Sciatic nerve (tissue), 2 donors: ENCODE data around the gene COL25A1. TPM values are rescaled to one million over a fixed set of nuclear protein-coding genes. Genes with fewer than 3 reads are reported as not detected.

Source experiments
- ATAC-seq: fragments of 200-7000 bp; cut with Tn5 transposase; one replicate; pipeline ENCODE4 v1.9.1; 2020; ENCODE audit warnings: mild to moderate bottlenecking, moderate library complexity
- DNase-seq: peaks from one replicate; pipeline ENCODE4 v3.0.0-alpha.2; 2020; ENCODE audit warnings: low spot score
- intact Hi-C: fragments of 100-400 bp; cut with DNase I; formaldehyde crosslinking; loops from one replicate; pipeline ENCODE4 v1.14.2; 2022
- total RNA-seq: library from RNA; stranded (reverse); fragmentation: NEBNext Ultra II Directional; extraction: Animal tissue kit (Norgen Biotek cat#: 25700); gene quantifications from one replicate; pipeline ENCODE4 v1.2.1, GENCODE V29; 2021
- donor health status: DM: no; HTN: no; CAD: no.
- donor health status: DM: no; HTN: no; CAD: no.

The COL25A1 gene
- total RNA-seq, 1 donor from 2014 or later = 6.2 TPM

GRCh38 chr4:109295081-109295480, 7.4 kb downstream of the COL25A1 start:
- DNase-seq (no peak), ATAC-seq (no peak)
- intact Hi-C loops = no loop called here

GRCh38 chr4:109294468-109295020, 7.9 kb downstream of the COL25A1 start:
- ATAC-seq (no peak), DNase-seq (no peak)
- intact Hi-C loops = no loop called here

DNA sequence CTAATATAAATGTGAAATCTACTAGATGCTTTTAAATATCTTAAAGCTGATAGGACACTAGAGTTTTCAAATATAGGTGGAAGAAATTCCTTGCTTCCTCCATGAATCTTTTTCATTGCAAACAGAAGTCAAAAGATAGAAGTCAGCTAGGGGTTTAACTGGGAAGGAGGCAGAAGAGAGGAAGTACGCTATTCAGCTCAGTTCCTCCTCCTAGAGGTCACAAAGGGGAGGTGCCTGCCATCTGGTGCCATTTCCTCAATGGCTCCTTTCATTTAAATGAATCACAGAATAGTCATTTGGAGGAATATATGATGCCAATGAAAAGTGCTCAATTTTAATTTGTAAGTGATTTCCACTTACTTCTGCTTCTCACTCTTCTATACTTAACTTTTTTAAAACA, 8.5 kb downstream of the COL25A1 start:
- intact Hi-C loops = no loop called here
- ATAC-seq (no peak), DNase-seq (no peak)

GRCh38 chr4:109291707-109292238, 10.7 kb downstream of the COL25A1 start:
- intact Hi-C loops = no loop called here
- no peak for DNase-seq
- ATAC-seq = no peak

- DNase-seq = no peak
- no peak for ATAC-seq
- intact Hi-C loops = no loop called here
These were observed 11.5 kb downstream of the COL25A1 start for GRCh38 chr4:109290918-109291317.

DNA sequence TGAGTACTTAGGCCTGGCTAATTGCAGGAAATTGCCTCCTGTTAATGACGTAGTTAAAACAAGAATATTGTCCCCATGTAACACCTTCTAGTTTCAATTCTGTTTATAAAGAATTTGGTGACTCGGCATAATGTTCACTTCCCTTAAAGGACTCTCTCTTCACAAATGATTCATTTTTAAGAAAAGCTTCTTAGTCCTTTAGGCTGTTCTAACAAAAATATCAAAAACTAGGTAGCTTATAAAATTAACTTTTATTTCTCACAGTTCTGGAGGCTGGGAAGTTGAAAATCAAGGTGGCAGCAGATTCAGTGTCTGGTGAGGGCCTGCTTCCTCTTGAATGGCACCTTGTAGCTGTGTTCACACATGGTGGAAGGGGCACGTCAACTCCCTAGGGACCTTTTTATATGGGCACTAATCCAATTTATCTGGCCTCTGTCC, 23.8 kb downstream of the COL25A1 start:
- DNase-seq (no peak), ATAC-seq (no peak)
- intact Hi-C loops = no loop called here

DNA sequence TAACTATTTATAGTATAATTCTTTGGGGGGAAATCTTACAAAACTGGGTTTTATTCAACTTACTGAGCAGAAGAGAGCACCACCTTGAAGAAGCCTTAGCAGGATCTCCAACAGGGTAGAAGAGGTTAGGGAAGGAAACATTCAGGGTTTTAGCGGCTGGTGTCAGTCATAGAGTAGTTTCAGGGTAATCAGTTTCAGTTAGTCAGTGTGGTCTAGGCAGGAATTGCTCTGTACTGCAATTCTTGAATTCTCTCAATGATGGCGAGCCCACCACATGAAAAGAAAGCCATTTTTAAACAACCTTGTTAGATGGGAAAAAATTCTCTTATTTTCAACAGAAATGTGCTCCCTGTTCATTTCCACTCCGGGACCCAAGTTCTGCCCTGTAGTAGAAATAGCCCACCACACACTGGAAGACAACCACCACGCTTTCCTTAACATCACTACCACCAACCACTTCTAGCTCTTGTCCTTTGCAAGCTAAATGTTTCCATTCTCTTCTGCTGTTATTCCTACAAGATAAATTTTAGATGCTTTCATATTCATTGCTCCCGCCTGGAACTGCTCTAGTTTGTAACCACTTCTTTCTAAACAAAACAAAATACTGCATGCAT, 25.9 kb downstream of the COL25A1 start:
- ATAC-seq (no peak), DNase-seq (no peak)
- intact Hi-C loops = no loop called here

GRCh38 chr4:109275066-109275745, 27.3 kb downstream of the COL25A1 start:
- intact Hi-C loops = no loop called here
- DNase-seq (no peak), ATAC-seq (no peak)

GRCh38 chr4:109266891-109267290, 35.6 kb downstream of the COL25A1 start:
- intact Hi-C loops = no loop called here
- DNase-seq (no peak), ATAC-seq (no peak)

DNA sequence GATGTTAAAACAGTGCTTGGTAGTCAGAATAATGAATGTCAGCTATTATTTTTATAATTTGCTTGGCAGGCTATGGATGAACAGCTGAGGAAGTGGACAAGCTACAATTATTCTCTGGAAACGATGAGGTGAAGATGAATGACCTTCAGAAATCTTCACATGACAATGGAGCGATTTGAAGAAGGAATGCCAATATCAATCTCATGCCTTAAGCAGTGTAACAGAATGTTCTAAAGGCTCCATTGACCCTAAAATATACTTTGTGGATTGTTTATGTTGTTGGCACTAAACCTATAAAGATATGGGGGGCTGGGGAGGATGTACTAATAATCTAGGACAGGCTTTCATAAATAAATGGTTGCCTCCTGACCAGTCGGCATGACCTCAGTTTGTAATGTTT, 36.2 kb downstream of the COL25A1 start:
- intact Hi-C loops = no loop called here
- DNase-seq (no peak), ATAC-seq (no peak)

DNA sequence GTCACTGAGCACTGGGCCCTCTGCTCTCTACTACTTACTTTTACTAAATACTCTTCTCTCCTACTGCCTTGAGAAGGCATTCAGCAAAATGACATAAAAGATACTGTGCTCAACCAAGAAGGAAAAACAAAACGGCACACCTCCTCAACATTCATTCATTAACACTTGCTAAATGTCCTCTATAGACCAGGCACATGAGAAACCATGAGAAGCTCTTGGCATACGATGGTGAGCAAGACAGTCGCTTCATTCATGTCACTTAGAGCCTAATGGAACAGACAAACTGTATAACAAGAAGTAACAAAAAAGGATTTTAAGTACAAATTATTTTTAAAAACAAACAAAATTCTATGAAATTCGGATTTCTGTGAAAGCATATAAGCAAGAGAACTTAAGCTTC, 38.7 kb downstream of the COL25A1 start:
- no peak for ATAC-seq
- no peak for DNase-seq
- intact Hi-C loops = no loop called here

GRCh38 chr4:109256818-109257217, 45.6 kb downstream of the COL25A1 start:
- no peak for ATAC-seq
- DNase-seq = no peak
- intact Hi-C loops = no loop called here

- intact Hi-C loops = no loop called here
- ATAC-seq = no peak
- DNase-seq = no peak
These were observed 47.6 kb downstream of the COL25A1 start for GRCh38 chr4:109254845-109255244.

- ATAC-seq (no peak), DNase-seq (no peak)
- intact Hi-C loops = no loop called here
These were observed 51.1 kb downstream of the COL25A1 start for GRCh38 chr4:109251396-109251795.

GRCh38 chr4:109248322-109248900, 54.0 kb downstream of the COL25A1 start:
- ATAC-seq = no peak
- intact Hi-C loops = no loop called here

GRCh38 chr4:109243871-109244270, 58.6 kb downstream of the COL25A1 start:
- ATAC-seq (no peak), DNase-seq (no peak)
- intact Hi-C loops = no loop called here

More at GRCh38 chr4:109248322-109248900, 54.0 kb downstream of the COL25A1 start:
- no peak for DNase-seq

- DNase-seq (no peak), ATAC-seq (no peak)
- intact Hi-C loops = no loop called here
These were observed 63.7 kb downstream of the COL25A1 start for GRCh38 chr4:109238746-109239145.

DNA sequence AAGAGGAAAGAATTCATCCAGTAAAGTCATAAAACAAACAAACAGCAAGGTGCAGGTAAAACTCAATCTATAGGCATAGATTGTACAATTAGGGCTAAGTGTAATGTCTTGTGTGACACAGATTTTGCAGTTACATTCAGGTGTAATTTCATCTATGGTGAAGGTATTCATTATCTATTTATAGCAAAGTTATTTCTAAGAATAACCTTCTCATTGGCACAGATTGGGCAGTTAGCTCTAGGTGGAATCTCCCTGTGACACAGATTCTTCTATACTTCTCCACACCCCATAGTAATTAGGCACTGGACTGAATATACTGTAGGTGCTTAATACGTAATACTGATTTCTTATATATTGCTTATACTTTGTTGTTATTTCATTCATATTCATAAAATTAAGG, 66.8 kb downstream of the COL25A1 start:
- intact Hi-C loops = no loop called here
- ATAC-seq = no peak
- no peak for DNase-seq

- DNase-seq = no peak
- intact Hi-C loops = no loop called here
- ATAC-seq = no peak
These were observed 67.9 kb downstream of the COL25A1 start for GRCh38 chr4:109234596-109234995.

DNA sequence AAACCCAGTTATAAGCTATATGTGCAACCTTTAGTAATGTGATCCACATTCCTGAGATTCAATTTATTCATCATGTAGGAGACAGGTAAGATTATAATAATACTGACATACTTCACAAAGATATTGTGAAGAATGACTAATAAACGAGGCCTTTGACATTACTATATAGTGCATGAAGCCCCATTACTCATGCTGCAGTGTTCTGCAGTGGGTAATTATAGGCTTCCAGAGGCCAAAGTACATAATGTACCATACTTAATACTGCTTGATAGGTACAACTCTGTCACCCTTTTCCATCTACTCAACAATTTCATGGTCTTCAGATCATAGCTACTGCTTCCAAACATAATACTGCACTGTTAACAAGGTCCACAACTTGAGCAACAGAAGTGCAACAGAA, 68.9 kb downstream of the COL25A1 start:
- intact Hi-C loops = no loop called here
- ATAC-seq (no peak), DNase-seq (no peak)
